GM23248 (cell line): Measurements from ENCODE around the gene GP2. TPM values are rescaled to one million over a fixed set of nuclear protein-coding genes. Genes with fewer than 3 reads are reported as not detected.

ENCODE experiments used
- DNase-seq: peaks from one replicate; pipeline ENCODE4 v3.0.0-alpha.2; 2015
- H2AFZ ChIP-seq: fragments of 200-600 bp; sonication (generic); 2 replicates; pipeline ENCODE4 v1.6.1; 2016; ENCODE audit warnings: antibody characterized with exemption
- H3F3A ChIP-seq: fragments of 200-600 bp; sonication (generic); 2 replicates; pipeline ENCODE4 v1.6.1; 2016; ENCODE audit warnings: mild to moderate bottlenecking, antibody characterized with exemption, mixed run types; ENCODE audit not compliant: insufficient read depth
- H3K27ac ChIP-seq: fragments of 200-600 bp; sonication (generic); 2 replicates; pipeline ENCODE4 v1.5.1; 2016; ENCODE audit warnings: mild to moderate bottlenecking
- H3K27me3 ChIP-seq: fragments of 200-600 bp; sonication (generic); replicated peaks from 2 replicates; pipeline ENCODE4 v1.6.1; 2016; ENCODE audit warnings: mild to moderate bottlenecking; ENCODE audit not compliant: insufficient read depth
- H3K36me3 ChIP-seq: fragments of 200-600 bp; sonication (generic); 2 replicates; pipeline ENCODE4 v1.6.1; 2016; ENCODE audit warnings: low read depth, mild to moderate bottlenecking
- H3K4me1 ChIP-seq: fragments of 200-600 bp; sonication (generic); 2 replicates; pipeline ENCODE4 v1.6.1; 2016; ENCODE audit warnings: mild to moderate bottlenecking; ENCODE audit not compliant: insufficient read depth
- H3K4me2 ChIP-seq: fragments of 200-600 bp; sonication (generic); one replicate; pipeline ENCODE4 v1.6.1; 2016; ENCODE audit warnings: mild to moderate bottlenecking; ENCODE audit not compliant: unreplicated experiment
- H3K4me3 ChIP-seq: fragments of 200-600 bp; sonication (generic); 2 replicates; pipeline ENCODE4 v1.5.1; 2016; ENCODE audit warnings: mild to moderate bottlenecking
- H3K79me2 ChIP-seq: fragments of 200-600 bp; sonication (generic); 2 replicates; pipeline ENCODE4 v1.6.1; 2016; ENCODE audit warnings: mild to moderate bottlenecking; ENCODE audit not compliant: insufficient read depth
- H3K9ac ChIP-seq: fragments of 200-600 bp; sonication (generic); 2 replicates; pipeline ENCODE4 v1.6.1; 2016; ENCODE audit warnings: mild to moderate bottlenecking
- H3K9me2 ChIP-seq: fragments of 200-600 bp; sonication (generic); 2 replicates; pipeline ENCODE4 v1.6.1; 2016; ENCODE audit warnings: mixed run types, mild to moderate bottlenecking, moderate library complexity; ENCODE audit not compliant: insufficient read depth
- H3K9me3 ChIP-seq: fragments of 200-600 bp; sonication (generic); one replicate; pipeline ENCODE4 v1.6.1; 2017; ENCODE audit warnings: low read depth
- H4K20me1 ChIP-seq: fragments of 200-600 bp; sonication (generic); 2 replicates; pipeline ENCODE4 v1.6.0; 2016; ENCODE audit not compliant: insufficient read depth
- EZH2 ChIP-seq: fragments of 200-600 bp; sonication (generic); IDR thresholded peaks from 2 replicates; pipeline ENCODE4 v1.6.1; 2018; ENCODE audit warnings: antibody characterized with exemption, mild to moderate bottlenecking; ENCODE audit not compliant: insufficient read depth, poor library complexity, severe bottlenecking
- EZH2phosphoT487 ChIP-seq: fragments of 200-600 bp; sonication (generic); IDR thresholded peaks from 2 replicates; pipeline ENCODE4 v1.6.1; 2018; ENCODE audit warnings: antibody characterized with exemption, moderate library complexity, mild to moderate bottlenecking, low read depth; ENCODE audit not compliant: insufficient read depth
- WGBS, 2 experiments: methylation state at CpG; one replicate each; pipeline ENCODE4 v1.1.6; 2015 to 2017; ENCODE audit warnings: low lambda C conversion rate in 2 of 2, low coverage in 1 of 2; ENCODE audit errors: missing lambda C conversion rate in 2 of 2; 5-methylcytosine and 5-hydroxymethylcytosine counted together
- in situ Hi-C: fragments of 300-500 bp; cut with MboI; formaldehyde crosslinking; loops from 2 replicates; pipeline ENCODE4 v1.15.0; 2020
- polyA plus RNA-seq: library from polyadenylated mRNA; unstranded; fragments of >200 nt; fragmentation: Nextera tagmentation; extraction: Ambion mirVana; gene quantifications from 2 replicates; pipeline ENCODE4 v1.2.1, GENCODE V29; 2016
- total RNA-seq: library from RNA; depleted of rRNA; stranded (reverse); fragments of >200 nt; shearing (Covaris generic); gene quantifications from 2 replicates; pipeline ENCODE4 v1.2.3, GENCODE V29; 2014

The GP2 gene
- total and polyA plus RNA-seq, 2 experiments from 2014 or later: not detected

DNA sequence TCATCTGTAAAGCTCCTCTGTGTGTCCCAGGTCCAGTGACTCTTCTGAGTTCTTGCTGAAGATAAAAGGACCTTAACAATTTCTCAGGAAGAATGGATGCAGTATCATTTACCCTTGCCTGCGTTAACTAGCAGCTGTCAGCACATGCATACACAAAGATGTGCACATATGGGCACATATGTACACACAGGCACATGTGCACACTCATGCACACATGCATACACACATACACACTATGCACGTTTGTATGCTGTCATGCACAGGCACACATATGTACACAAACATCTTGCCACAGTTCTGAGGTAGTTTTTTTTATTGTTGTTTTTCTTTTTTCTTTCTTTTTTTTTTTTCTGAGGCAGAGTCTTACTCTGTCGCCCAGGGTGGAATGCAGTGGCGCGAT lies 24.9 kb downstream of the GP2 start:
- no peaks in the 10 kb centered on the region for H3K4me1 ChIP-seq
- in situ Hi-C loops: no loop called here
- DNase-seq: no peak

GRCh38 chr16:20301840-20302239 lies 25.5 kb downstream of the GP2 start:
- WGBS, 2 experiments: 33 to 39% methylated on average over 5 of the region's 5 CpGs
- Histone ChIP-seq H3K79me2 (no peaks in the 10 kb centered on the region), H3K9ac (no peak overlapping the region), H4K20me1 (no peaks in the 10 kb centered on the region), H2AFZ (no peak overlapping the region), H3F3A (no peaks in the 10 kb centered on the region), H3K36me3 (no peaks in the 10 kb centered on the region), H3K9me2 (no peaks in the 10 kb centered on the region), H3K9me3 (no peaks in the 10 kb centered on the region), H3K27ac (no peak overlapping the region), H3K4me1 (no peaks in the 10 kb centered on the region), H3K27me3 (no peaks in the 10 kb centered on the region; the same call in 1 of the 2 replicates), H3K4me3 (no peak overlapping the region), H3K4me2 (no peak overlapping the region)
- DNase-seq: peak; percentile 29
- in situ Hi-C loops: no loop called here
- TF ChIP-seq EZH2phosphoT487: no peak
- TF ChIP-seq EZH2: no peak

More for the DNA sequence above, 24.9 kb downstream of the GP2 start:
- no peak overlapping the region for H3K27ac ChIP-seq
- no peaks in the 10 kb centered on the region for H3K79me2 ChIP-seq
- no peaks in the 10 kb centered on the region for H4K20me1 ChIP-seq
- H2AFZ ChIP-seq: no peak overlapping the region
- WGBS, 2 experiments: 41 to 42% methylated on average over 5 of the region's 5 CpGs
- TF ChIP-seq EZH2 (no peak), EZH2phosphoT487 (no peak)
- H3K9me3 ChIP-seq: no peaks in the 10 kb centered on the region
- no peak overlapping the region for H3K4me3 ChIP-seq
- H3K9ac ChIP-seq: no peak overlapping the region
- no peaks in the 10 kb centered on the region for H3K9me2 ChIP-seq
- H3K4me2 ChIP-seq: no peak overlapping the region
- no peaks in the 10 kb centered on the region for H3K36me3 ChIP-seq
- H3K27me3 ChIP-seq: no peaks in the 10 kb centered on the region; the same call in 1 of the 2 replicates
- no peaks in the 10 kb centered on the region for H3F3A ChIP-seq

DNA sequence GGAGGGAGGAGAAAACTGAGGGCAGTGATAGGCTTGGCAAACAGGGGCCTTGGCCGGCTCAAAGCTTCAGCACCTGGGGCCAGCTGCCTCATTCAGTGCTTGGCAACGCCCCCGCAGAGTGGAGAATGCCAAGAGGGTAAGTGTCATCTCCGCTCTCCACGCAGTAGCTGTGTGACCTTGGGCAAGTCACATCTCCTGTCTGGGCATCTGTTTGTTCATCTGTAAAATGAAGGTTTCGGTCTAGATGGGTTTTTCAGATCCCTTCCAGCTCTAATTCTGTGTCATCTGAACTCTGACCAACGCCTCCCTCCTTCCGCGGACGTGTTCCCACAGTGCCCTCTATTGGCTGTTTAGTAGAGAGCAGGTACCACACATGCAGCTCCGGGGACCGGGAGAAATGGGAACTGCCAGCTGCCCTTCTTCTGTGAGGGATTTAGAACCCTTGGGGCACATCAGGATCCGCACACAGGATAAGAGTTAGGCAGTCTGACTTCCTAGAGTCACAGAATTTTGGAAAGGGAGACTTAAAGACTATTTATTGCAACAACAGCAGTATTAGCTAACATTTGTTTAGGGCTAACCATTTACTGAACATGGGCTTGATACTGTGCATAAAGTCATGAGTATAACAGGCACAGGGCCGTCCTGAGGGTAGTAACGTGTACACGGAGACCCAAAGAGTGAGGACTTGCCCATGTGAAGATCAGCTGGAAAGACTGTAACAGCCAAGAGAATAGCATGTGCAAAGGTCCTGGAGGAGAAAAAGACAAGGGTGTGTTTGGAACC lies 26.8 kb downstream of the GP2 start:
- in situ Hi-C loops: no loop called here
- Histone ChIP-seq H3K9ac (no peak overlapping the region), H3K27me3 (no peaks in the 10 kb centered on the region; the same call in 1 of the 2 replicates), H4K20me1 (no peaks in the 10 kb centered on the region), H3K9me2 (no peaks in the 10 kb centered on the region), H3K4me2 (no peak overlapping the region), H3K9me3 (no peaks in the 10 kb centered on the region), H3K4me1 (no peaks in the 10 kb centered on the region), H3K36me3 (no peaks in the 10 kb centered on the region), H3K79me2 (no peaks in the 10 kb centered on the region), H3K4me3 (no peak overlapping the region), H2AFZ (no peak overlapping the region), H3F3A (no peaks in the 10 kb centered on the region), H3K27ac (no peak overlapping the region)
- TF ChIP-seq EZH2 (no peak), EZH2phosphoT487 (no peak)
- peak; percentile 73 for DNase-seq
- 13% methylated on average over 16 of the region's 16 CpGs for WGBS, 2 experiments

- H2AFZ ChIP-seq: no peak overlapping the region
- H3F3A ChIP-seq: no peaks in the 10 kb centered on the region
- no peaks in the 10 kb centered on the region for H3K4me1 ChIP-seq
- no peaks in the 10 kb centered on the region for H3K79me2 ChIP-seq
- no peaks in the 10 kb centered on the region for H3K9me2 ChIP-seq
- TF ChIP-seq EZH2 (no peak), EZH2phosphoT487 (no peak)
- H3K27me3 ChIP-seq: no peaks in the 10 kb centered on the region; the same call in 1 of the 2 replicates
- no peak for DNase-seq
- H4K20me1 ChIP-seq: no peaks in the 10 kb centered on the region
- no peak overlapping the region for H3K9ac ChIP-seq
- no peak overlapping the region for H3K4me3 ChIP-seq
- no peak overlapping the region for H3K4me2 ChIP-seq
- 15 to 16% methylated on average over 5 of the region's 5 CpGs for WGBS, 2 experiments
- H3K36me3 ChIP-seq: no peaks in the 10 kb centered on the region
- H3K9me3 ChIP-seq: no peaks in the 10 kb centered on the region
- H3K27ac ChIP-seq: no peak overlapping the region
- in situ Hi-C loops: loop anchor here (10.0 kb wide), 1 partner anchor 394 kb away; no protein-coding TSS in a partner anchor
Observed at GRCh38 chr16:20298452-20298851, 28.9 kb downstream of the GP2 start.
